ENCODE results near the gene ZNF227.
"Not testable (repeated sequence)": the region's sequence is repeated elsewhere in the genome, so short reads cannot be mapped to it uniquely, and the experiment has no call there.

- not testable (repeated sequence) for TF ChIP-seq CTCF (IDR thresholded peaks at IDR 0.05; ENCODE audit: extremely low read depth in 1 of 2, insufficient read depth in 1 of 2, low read depth in 1 of 2, low read length in 2 of 2); MYC (IDR thresholded peaks at IDR 0.05; ENCODE audit: low read depth, low read length); POLR2A (IDR thresholded peaks at IDR 0.05; ENCODE audit: low read depth, low read length)
These were observed 8.5 kb upstream of the ZNF227 start for GRCh38 chr19:44203877-44204276.

Measured in endothelial cell of umbilical vein (primary cell).